A549 (cell line): ENCODE data around the gene PDCD10.

ENCODE experiments used
- CHD2 ChIP-seq: fragments of 150-350 bp; IDR thresholded peaks from 2 replicates; pipeline ENCODE4 v1.6.1; 2014; ENCODE audit warnings: low read length; ENCODE audit not compliant: partially characterized antibody
- CHD4 ChIP-seq: fragments of 200-600 bp; sonication (generic); IDR thresholded peaks from 2 replicates; pipeline ENCODE4 v1.6.1; 2016; ENCODE audit warnings: antibody characterized with exemption, mild to moderate bottlenecking, borderline replicate concordance
- CTCF ChIP-seq: fragments of >200 bp; sonication (Bioruptor Twin); formaldehyde crosslinking; IDR thresholded peaks from 3 replicates; pipeline ENCODE4 v1.5.1; 2016
- EP300 ChIP-seq, 2 experiments: fragments of >200 bp; sonication (Bioruptor Twin); formaldehyde crosslinking; IDR thresholded peaks; 2 replicates in 1 of 2; 3 replicates in 1 of 2; pipeline ENCODE4 v1.6.1; 2016 to 2017
- POLR2A ChIP-seq: IDR thresholded peaks from 2 replicates; pipeline ENCODE4 v1.6.1; 2012; ENCODE audit warnings: mild to moderate bottlenecking, low read length
- POLR2AphosphoS2 ChIP-seq: conservative IDR thresholded peaks from 2 replicates; pipeline ENCODE4 v1.6.1; 2012; ENCODE audit warnings: low read length, improper control_type of control experiment, inconsistent platforms
- REST ChIP-seq: fragments of 200-600 bp; sonication (generic); IDR thresholded peaks from 2 replicates; pipeline ENCODE4 v1.6.1; 2016; ENCODE audit warnings: antibody characterized with exemption, mild to moderate bottlenecking, moderate library complexity

- TF ChIP-seq CHD2, result no peak
- TF ChIP-seq CTCF, result no peak
- TF ChIP-seq EP300 (IDR thresholded peaks at IDR 0.05), result no peak
- no peak for TF ChIP-seq POLR2AphosphoS2
- no peak for TF ChIP-seq REST
- no peak for TF ChIP-seq POLR2A
- TF ChIP-seq CHD4, result no peak
Observed at GRCh38 chr3:167728176-167728575, 6.5 kb downstream of the PDCD10 start.
